ENCODE results near the gene XPO6.

The XPO6 gene

DNA sequence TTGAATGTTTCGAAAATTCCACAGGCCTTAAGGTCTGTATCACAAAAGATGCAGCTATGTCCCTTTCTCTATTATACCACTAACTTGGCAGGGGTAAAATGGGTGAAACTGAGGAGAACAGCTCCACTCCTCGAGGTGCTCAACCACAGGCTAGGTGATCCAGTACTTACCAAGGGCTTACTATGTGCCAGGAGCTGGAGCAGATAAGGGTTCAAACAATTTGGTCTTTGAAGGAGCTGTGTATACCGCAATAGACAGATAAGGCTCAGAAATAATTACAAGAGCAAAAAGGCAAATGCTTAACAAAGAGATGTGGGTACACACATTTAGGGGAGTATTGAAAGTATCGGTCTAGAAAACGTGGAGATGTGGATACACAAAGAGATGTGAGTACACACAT is 1.5 kb downstream of the XPO6 start:
- no peak for DNase-seq (ENCODE audit: low spot score)

DNA sequence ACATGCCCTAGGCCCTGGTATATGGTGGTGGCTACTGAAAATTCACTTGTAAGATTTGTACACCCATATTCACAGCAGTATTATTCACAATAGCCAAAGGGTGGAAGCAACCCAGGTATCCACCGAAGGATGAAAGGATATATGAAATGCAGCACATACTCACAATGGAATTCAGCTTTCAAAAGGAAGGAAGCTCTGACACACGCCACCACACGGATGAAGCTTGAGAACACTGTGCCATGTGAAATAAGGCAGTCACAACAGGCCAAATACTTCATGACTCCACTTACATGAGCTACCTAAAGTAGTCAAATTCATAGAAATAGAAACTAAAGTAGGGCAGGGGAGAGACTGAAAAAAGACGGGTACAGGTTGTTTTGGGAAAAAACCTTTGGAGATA is 2.9 kb downstream of the XPO6 start:
- no peak for DNase-seq (ENCODE audit: low spot score)

DNA sequence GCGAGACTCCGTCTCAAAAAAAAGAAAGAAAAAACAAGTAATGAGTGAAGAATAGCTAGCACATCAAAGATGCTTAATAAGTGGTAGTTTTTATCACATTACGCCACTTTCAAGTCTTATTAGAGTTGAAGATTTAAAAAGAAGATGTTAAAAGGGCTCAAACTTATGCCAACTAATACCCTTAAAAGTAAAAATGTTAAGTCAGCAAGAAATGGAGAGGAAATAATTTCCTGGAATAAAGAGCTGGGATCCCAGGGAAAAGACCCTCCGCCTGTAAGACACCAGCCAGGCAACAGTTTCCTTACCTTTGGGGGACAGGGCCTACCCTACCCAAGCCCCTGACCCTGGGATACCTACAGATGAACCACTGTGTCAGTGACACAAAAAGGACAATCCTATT is 3.6 kb downstream of the XPO6 start:
- DNase-seq (ENCODE audit: low spot score): no peak

DNA sequence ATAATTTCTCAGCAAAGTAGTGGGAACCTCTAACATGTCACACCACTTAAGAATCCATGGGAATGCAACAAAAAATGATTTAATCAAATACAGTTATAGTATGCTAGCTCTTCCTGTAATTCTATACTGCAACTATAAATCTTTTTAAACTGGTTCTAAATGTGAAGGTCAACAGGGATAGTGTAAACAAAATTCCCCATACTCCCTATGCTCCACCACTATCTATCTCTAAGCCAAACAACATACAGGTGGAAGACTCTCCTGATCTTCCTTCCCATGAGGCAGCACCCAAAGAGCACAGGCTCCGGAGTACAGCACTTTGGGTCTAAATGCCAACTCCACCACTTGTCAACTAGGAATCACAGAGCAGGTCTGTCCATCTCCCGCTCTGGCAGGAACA is 4.4 kb downstream of the XPO6 start:
- DNase-seq (ENCODE audit: low spot score): no peak

DNA sequence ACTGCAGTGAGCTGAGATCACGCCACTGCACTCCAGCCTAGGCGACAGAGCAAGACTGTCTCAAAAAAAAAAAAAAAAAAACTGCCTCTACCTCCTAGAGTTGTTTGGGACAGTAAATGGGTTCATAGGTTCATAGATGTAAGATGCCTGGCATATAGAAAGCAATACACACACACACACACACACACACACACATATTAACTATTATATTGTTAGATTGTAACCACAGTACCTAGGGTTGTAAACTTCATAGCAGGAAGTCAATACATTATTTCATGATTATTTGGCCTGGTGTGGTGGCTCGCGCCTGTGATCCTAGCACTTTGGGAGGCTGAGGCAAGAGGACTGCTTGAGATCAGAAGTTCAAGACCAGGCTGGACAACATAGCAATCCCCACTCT is 5.8 kb downstream of the XPO6 start:
- no peak for DNase-seq (ENCODE audit: low spot score)

DNA sequence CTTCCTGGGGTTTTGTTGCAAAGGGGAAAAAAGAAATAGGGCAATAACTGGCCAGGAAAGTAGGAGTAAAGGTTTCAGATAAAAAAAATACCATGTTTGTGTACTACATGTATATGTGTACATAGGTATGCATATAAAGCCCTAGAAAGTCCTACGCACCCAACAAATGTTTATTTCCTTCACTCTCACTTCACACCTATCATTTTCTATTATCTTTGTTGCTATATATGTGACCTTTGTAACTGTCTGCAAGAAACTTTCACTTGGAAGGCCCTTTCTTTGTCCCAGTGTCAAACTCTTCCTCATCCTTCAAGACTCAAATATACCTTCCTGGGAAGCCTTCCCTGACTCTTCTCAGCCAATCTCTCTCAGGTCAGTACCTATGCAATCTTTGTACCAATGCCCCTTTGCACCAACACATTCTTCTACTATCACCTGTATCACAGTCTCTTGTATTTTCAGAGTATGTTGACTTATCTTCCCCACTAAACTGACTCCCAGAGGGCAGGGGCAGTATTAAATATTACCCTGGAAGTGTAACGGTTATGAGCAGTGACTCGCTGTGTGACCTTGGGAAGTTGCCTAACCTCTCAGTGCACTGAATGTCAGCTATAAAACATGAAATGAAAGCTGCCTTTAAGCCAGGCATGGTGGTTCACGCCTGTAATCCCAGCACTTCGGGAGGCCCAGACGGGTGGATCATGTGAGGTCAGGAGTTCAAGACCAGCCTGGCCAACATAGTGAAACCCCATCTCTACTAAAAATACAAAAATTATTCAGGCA is 6.5 kb downstream of the XPO6 start:
- no peak for DNase-seq (ENCODE audit: low spot score)

DNA sequence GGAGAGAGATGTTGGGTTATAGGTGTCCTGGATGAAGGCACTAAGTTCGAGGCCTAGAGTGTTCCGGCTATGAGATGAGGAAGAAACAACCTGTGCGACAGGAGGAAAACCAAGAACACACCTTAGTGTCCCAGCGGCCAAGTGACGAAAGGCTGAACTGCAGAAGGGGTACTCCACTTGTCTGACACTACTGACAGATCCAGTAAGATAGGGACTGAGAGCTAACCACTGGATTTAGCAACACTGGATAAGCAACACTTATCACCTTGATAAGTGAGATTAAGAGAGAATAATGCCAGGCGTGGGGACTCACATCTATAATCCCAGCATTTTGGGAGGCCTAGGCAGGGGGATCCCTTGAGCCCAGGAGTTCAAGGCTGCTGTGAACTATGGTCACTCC is 7.1 kb downstream of the XPO6 start:
- DNase-seq (ENCODE audit: low spot score): no peak

DNA sequence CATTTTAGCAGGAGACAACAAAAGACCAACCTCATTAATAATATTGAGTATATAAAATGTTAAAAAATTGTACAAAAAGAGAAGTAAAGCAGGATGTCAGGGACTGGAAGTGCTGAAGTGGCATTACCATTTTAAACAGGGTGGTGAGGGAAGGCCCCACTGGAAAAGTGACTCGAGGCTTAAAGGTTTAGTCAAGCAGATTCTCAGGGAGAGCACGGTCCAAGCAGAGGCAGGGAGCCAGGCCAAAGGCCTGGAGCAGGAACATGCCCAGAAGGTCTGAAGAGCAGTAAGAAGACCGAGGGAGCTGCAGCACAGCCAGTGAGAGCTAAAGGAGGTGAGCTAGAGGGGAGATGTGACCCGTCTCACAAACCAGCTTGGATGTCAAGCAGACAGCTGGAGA is 7.6 kb downstream of the XPO6 start:
- no peak for DNase-seq (ENCODE audit: low spot score)

DNA sequence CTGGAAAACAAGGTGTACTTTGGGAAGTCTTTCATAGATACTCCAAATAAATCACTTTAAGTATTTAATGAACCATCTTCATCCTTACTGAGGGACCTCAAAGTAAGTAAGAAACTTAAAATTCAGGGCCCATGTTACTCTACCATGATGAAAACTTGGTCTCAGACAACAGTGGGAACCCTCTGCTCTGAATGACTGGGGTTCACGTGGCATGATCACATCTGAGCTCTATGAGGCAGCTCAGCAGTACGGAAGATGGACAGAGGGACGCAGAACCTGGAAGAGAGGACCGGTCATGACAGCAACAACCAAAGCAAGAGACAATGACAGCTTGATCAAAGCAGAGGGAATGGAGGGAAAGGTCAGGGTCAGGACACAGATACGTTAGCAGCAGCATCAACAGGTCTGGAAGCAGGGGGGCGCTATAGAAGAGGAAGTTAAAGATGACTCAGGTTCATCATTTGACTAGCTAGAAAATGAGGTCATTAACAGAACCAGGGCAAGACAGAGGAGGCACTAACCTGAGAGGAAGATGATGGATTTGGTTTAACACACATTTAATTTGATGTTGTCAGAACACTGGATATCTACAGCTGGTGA is 9.5 kb downstream of the XPO6 start:
- no peak for DNase-seq (ENCODE audit: low spot score)

DNA sequence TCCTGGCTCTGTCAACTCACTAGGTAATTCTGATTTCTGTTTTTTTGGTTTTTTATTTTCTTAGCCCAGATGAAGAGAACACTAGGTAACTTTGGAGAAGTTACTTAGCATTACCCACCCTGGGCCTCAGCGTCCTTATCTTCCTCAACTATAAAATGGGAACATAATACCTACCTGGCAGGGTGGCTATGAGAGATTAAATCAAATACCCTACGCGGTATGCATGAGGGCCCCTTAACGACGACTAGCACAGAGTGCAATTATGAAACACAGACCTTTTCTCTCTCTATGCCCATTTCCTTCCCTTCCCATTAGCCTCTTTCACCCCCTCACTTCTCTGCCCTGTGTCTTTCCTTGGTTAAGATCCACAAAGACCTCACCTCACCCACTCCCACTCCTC is 11.1 kb downstream of the XPO6 start:
- DNase-seq (ENCODE audit: low spot score): no peak

DNA sequence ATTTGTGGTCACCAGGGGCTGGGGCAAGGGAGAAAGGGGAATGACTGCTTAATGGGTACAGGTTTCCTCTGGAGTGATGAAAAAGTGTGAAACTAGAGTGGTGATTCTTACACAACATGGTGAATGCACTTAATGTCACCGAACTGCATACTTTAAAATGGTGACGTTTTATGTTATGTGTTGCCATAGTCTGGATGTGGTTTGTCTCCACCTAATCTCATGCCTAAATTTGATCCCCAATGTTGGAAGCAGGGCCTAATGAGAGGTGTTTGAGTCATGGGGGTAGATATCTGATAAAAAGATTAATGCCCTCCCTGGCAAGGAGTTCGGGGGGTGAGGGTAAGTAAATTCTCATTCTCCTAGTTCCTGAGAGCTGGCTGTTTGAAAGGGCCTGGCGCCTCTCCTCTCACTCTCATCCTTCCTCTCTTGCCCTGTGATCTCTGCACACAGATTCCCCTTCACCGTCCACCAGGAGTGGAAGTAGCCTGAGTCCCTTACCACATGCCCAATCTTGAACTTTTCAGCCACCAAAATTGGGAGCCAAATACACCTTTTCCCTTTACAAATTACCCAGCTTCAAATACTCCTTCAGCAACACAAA is 15.3 kb downstream of the XPO6 start:
- DNase-seq (ENCODE audit: low spot score): no peak

DNA sequence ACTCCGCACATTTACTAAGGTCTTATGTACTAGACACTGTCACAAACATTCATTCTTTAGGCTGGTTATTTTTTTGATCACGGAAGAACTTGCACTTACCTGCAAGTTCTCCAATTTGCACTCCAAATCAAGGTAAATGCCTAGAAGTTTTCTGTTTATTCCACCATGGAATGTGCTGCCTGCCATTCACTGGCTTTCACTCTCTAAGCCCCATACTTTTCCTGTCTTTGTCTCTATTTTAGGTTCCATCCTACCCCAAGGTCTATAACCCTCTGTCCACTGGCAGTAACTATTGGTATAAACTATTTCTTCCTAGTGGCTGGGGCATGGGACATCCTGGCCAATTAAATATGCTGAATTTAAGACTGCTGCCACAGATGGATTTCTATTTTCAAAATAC is 15.9 kb downstream of the XPO6 start:
- no peak for DNase-seq (ENCODE audit: low spot score)

DNA sequence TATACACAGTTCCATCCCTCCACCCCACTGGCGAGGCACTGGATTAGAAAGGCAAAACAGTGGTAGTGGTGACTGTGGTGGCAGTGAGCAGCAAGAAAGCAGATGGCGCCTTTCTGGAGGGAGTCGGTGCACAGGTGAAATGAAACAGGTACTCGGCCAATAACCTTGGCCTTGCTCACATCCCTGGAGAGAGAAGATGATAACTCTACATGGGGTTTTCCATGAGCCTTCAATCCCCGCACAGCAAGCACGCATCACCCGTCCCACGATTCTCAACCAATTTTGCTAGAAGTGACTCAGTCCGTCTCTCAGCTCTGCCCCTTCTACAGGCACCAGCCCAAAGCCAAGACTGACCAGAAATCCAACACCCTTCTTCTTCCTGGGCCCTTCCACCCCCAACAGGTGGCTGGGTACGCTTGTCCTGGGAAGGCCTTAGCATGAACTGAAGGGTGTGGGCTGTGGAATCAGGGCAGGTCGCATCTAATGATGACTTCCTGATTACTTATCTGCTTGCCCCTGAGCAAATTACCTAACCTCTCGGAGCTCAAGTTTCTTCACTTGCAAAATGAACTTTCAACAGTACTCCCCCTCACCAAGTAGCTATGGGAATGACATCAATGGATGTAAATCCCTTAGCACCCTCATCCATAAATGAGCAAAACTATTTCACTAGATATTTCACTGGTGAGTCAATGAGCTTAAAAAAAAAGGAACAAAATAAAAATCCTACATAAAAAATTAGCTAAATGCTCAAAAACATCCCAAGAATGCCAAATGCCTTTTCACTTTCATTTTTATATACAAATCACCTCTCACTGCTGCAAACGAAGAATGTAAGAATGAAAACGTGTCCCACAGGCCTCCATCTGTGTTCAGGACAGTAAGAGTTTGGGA is 18.0 kb downstream of the XPO6 start:
- no peak for DNase-seq (ENCODE audit: low spot score)

DNA sequence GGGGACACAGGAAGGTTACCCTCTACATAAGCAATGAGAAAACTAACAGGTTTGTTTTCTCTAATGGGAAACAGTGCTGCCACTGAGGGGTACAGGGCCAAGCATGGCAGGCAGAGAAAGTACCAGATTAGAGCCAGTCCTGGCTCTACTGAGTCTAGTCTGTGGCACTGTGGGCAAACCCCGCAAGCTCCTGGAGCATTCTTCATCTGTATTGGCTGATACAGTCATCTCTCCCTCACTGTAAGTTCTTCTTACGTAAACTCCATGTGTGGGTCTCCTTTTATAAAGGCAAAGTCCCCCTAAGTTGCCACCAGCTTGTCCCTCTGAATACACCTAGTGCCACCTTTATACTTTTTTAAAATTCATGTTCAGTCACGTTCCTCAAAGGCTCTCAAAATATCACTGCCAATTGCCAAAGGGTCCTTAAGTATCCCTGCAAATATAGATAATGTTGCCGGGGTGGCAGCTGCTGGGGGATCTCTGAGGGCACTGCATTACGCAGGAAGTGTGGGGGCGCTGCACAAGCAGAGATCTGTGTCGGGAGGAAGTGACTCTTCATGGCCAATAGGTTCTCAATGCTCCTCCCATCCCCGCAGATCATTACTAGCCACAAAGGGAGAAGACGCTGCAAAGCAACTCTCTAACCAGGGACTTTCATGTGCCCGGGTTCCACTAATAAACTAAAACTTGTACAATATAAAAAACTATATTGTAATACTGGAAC is 18.8 kb downstream of the XPO6 start:
- no peak for DNase-seq (ENCODE audit: low spot score)

DNA sequence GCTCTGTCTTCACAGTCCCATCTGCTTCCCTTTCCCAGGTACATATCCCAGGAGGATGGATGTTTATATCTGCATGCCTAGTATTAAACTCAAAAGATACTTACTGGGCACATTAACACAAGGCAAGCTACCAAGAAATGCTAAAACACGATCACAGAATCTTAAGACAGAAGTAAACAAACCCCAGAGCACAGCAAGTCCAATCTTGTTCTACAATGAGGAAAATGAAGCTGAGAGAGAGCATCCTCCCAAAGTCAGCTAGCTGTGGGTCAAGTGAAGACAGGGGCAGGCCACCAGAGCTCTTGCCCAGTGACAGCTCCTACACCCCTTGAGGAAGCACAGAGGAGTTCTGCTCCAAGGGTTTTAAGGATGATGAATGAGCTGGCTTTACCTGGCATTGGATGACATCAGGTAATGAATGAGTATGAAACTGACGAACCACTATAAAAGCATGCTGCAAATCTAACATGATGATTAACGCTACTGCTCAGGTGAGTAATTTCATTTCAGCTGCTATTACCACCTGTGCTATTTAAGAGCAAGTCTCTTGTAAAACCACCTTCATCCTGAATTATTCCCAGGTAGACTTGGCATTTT is 20.3 kb downstream of the XPO6 start:
- no peak for DNase-seq (ENCODE audit: low spot score)

DNA sequence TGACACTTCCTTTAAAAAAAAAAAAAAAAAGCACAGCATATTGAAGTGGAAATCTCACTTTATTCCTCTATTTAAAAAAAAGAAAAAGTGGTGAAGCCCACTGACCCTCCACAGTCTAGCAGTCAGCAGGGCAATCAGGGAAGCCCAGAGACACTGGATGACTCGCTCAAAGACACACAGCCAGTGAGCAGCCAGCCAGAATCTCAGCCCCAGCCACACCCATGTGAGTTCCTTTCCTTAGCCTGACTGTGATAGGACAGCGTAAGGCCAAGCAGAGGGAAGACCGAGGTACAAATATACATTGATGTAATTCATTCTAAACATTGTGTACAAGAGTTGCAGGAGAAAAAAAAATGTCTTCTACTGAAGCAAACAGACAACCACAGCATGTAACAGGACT is 22.5 kb downstream of the XPO6 start:
- DNase-seq (ENCODE audit: low spot score): no peak

DNA sequence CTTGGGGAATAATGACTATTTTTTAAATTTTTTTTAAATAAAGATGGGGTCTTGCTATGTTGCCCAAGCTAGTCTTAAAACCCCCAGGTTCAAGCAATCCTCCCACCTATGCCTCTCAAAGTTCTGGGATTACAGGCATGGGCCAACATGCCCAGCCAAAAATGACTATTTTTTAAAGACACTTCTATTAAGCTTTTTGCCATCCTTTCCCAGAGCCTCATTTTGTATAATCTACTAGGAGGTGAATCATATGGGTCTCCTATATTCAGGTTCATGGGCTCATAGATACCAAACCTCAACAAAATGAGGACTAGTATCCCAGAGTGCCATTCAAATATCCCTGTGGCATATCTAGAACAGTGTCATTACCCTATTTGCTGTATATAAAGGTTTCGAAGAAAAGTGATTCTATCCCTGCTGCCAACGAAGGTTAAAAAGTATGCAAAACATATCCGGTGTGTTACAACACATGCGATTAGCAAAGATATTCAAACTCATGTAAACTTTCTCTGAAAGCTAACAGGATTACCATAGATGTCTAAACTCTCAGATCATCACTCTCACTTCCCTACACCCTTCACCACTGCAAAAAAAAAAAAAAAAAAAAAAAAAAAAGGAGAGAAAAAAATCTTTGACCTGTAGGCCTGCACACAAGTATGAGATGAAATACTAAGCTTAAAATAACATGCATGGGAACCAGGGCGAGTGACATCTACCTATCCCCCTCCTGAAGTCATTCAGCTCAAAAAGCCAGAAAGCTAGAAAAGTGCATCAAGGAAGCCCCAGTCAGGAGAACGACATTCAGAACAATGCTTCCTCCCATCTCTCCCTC is 23.5 kb downstream of the XPO6 start:
- DNase-seq (ENCODE audit: low spot score): no peak

DNA sequence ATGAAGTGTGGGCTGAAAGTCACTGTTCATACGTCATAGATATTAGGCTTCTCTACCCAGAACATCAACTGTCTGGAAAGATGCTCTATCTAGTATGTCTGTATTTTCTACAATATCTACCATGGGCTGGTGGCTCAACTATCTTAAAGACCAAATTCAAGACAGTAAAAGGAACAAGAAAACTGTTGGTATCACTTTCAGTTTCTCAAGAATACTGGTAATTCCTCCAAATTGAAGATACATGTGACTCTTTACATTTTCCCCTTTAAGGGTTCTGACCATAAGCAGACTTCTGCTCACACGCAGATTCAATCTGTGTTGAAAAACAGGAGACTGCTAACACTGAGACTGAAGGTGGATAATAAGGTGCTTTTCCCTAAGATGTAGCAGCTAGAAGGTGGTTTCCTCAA is 24.2 kb downstream of the XPO6 start:
- DNase-seq (ENCODE audit: low spot score): no peak

DNA sequence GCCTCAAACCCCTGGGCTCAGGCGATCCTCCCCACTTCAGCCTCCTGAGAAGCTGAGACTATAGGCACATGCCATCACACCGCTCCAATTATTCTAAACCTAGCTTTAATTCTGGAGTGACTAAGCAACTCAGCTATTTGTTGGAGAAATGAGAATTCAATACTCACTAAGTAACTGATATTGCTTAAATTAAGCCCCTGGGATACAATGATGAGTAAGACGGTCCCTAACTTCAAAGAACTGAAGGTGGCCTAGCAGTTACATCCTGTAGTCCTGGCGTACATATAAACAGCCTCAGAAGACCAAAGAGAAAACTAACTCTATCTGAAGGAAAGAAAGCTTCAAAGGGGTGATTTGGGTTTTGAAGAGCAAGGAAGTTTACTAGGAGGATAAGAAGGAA is 25.0 kb downstream of the XPO6 start:
- DNase-seq (ENCODE audit: low spot score): no peak

DNA sequence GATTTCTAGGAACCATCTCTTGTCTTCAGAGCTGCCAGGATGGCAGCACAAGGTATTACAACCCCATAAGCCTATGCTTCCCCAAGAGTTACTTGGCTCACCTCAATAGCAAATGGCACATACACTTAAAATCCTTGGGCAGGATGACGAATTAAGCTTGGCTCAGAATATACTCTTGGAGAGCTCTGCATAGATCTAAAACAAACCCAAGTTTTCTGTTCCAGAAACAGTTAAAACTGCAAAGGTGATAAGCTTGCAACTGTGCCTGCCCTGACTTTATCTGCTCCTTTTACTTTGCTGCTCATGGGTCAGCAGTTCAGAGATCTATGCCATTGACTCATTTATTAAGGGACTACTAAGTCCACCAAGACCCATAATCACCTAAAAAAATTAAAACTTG is 26.1 kb downstream of the XPO6 start:
- no peak for DNase-seq (ENCODE audit: low spot score)

DNA sequence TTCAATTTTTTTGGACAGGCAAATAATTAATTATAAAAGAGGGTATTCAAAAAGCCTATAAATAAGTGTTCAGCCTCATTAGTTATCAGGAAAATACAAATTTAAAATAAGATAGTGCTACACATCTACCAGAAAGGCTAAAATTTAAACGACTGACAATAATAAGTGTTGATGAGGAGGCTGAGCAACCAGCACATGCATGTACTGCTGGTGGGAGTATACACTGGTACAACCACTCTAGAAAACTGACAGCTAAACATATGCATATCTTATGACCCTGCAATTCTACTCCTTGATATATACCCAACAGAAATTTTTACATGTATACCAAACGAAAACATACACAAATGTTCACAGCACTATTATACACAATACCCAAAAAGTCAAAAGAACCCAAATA is 27.1 kb downstream of the XPO6 start:
- no peak for DNase-seq (ENCODE audit: low spot score)

Data from ecto neural progenitor cell (in vitro differentiated cells).